GM12891 (cell line): ENCODE measurements around the gene FADS6.

Source experiments
- POLR2A ChIP-seq: IDR thresholded peaks from 2 replicates; pipeline ENCODE4 v1.6.1; 2011; ENCODE audit warnings: low read depth, low read length, control low read depth
- POLR2AphosphoS5 ChIP-seq: IDR thresholded peaks from 2 replicates; pipeline ENCODE4 v1.6.1; 2011; ENCODE audit warnings: low read depth, low read length, control low read depth
- TAF1 ChIP-seq: IDR thresholded peaks from 2 replicates; pipeline ENCODE4 v1.6.1; 2011; ENCODE audit warnings: low read depth, low read length, control low read depth

GRCh38 chr17:74840989-74841666 lies 52.3 kb downstream of the FADS6 start:
- no peak for TF ChIP-seq POLR2A
- no peak for TF ChIP-seq POLR2AphosphoS5
- TF ChIP-seq TAF1 = no peak
